Limb (tissue), 2 donors: Measurements from ENCODE around the gene PTPRK.
"Not testable (repeated sequence)": the region's sequence is repeated elsewhere in the genome, so short reads cannot be mapped to it uniquely, and the experiment has no call there.

ENCODE experiments used
- DNase-seq, 2 donors: peaks; one replicate each; pipeline ENCODE4 v3.0.0-alpha.2; 2016; ENCODE audit errors: extremely low spot score in 2 of 2

The PTPRK gene

DNA sequence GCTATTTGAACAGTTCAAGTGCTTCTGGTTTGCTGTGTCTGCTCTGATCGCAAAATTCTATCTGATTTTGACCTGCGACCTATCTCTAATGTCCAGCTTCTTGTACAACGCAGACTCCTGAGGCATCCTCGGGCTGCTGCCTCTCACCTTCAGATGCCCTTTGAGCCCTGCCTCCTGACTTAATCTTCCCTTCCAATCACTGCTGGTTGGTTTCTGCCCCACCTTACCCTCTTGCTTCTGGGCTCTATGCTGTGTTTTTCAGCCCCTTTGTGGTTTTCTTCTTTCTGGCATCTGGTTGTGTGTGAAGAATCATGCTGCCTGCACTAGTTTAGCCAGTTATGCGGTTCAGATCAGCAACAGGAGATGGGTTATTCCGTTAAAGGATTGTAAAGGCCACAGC lies 488.4 kb downstream of the PTPRK start:
- no peak for DNase-seq

DNA sequence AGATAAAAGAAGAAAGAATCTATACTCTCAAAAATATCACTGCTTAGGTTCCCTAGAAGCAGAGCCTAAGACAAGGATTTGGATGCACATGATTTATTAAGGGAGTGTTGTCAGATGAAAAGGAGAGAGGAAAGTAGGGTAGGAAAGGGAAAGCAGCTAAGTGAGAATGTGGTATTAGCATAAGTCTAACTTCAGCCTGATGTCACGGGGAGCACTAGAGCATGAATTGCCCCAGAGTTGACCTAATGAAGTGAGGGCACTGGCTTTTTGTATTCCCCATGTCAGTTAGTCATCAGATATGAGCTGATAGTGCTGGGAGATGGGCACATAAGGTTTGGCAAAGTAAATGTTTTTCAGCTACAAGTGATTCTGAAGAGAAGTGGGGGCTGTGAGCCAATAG lies 490.6 kb downstream of the PTPRK start:
- DNase-seq, result no peak

DNA sequence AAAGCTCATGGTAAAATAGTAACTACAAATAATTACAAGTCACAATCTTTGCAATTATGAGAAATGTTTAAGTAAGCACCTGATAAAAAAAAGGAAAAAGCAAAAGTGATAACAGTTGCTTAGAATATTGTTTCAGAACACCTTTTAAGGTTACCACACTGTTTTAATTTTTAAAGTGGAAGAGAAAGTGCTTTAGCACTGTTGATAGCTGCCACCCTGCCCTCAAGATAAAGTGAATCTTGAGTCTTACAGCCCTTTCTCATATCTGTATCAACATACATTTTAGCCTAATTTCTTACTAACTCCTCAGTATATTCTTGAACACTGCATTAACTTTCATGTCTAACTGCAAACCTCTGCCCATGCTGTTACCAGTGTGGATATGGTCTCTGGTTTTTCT lies 492.2 kb downstream of the PTPRK start:
- DNase-seq, result no peak

DNA sequence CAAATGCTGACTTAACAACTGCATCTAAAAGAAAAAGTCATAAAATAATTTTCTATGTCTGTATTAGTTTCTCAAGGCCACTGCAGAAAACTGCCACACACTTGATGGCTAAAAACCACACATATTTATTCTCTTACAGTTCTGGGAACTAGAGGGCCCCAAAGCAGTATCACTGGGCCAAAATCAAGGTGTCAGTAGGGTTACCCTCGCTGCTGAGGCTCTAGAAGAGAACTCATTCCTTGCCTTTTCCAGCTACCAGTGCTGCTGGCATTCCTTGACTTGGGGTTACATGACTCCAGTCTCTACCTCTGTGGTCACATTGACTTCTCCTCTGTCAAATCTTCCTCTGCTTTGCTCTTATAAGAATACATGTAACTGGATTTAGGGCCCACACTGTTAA lies 494.9 kb downstream of the PTPRK start:
- no peak for DNase-seq

DNA sequence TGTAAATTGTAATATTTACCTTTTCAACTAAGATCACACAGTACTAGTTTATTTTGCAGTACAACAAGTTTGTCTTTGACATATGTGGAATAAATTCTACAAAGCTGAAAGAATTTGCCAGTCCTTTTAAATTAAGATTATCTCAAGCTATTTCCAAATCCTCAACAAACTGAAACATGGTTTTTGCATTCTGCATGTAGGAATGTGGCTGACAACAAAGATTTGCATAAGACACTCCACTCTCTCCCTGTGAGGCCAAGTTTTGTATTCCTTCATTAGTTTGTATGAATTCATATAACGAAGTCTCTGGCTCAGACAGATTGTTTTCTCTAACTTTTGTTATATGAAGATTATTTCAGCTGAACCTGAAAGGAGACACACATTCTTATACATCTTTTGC lies 495.4 kb downstream of the PTPRK start:
- no peak for DNase-seq

DNA sequence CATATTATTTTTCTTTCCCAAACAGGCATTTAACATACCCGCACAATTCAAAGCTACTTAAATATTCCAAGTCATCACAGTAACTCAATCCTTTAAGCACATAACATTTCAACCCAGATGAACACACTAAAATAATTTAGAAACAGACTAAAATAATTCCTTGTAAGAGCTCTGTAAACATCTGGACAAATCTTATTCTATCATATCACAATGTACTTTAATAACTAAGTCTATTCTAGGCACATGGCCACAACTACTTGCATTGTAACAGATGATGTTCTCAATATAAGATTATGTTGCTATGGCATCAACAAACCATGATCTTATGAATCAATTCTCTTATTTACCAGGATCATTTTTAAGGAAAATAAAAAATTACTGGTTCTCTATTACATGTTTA lies 496.4 kb downstream of the PTPRK start:
- peak in 1 of 2 donors; percentile 28 for DNase-seq

DNA sequence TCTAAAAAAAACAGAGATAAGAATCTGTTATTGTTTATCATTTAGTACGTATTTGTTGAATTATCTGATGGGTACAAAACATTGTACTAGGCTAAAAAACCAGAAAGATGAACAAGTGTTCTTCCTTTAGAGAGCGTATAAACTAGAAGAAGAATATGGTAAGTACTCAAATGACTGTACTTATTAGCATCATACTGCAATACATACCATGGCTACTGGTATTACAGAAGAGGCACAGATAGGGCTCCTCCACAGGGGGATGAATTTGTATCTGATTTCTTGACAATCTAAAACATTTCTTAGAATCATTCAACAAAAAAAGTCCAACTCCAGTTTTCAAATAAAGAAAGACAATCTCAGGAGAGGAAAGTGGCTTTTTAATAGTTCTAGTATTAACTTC lies 501.6 kb downstream of the PTPRK start:
- DNase-seq, result no peak

DNA sequence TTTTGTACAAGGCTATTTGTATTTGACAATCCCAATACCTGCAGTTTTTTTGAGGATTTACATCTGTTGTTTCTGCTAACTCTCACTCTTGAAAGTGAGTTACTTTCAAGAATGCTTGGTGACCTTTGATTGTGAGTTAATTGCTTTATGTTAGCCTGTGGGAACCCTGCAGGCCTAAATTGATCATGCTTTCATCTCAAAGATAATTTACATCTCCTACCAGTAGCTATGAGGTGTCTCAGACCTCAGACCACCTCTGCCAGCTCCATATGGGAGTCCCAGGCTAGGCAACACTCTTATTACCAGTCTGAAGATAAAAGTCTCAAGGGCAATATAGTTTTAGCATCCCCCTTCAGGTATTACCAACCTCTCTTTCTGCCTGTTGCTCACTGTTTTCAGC lies 503.1 kb downstream of the PTPRK start:
- DNase-seq, result no peak

DNA sequence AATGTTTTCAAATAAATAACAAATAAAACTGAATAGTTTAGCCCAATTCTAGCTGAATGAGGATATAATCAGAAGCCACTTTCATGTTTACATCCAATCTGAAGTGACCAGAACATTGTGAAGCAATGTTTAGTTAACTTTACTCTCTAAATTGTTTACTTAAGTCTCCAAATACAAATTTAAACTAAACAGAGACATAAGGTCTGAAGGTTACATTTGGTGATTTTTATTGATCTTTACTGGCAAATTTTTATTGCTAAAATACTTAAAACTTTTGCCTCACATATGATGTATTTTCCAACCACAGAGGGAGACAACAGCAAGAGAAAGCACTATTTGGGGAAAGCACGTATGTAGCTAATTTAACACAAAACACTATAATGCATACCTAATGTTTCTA lies 512.7 kb downstream of the PTPRK start:
- no peak for DNase-seq

DNA sequence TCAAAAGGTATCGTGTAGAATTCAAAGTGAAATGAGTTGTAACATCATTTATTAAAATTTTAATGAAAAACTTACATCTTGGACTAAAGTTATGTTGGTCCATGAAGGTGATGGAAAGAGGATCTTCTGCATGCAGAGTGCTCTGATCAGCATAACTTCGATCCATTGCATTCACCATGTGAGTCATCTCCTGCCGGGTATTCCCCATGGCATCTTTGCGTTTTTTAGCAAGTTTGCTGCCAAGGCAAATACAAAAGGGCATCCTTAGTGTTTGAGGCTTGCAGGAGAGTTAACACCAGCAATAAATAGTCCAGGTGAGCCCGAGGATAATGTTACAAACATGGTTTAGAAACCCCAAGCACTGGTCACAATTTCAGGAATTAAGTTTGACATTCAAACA lies 515.4 kb downstream of the PTPRK start:
- no peak for DNase-seq

DNA sequence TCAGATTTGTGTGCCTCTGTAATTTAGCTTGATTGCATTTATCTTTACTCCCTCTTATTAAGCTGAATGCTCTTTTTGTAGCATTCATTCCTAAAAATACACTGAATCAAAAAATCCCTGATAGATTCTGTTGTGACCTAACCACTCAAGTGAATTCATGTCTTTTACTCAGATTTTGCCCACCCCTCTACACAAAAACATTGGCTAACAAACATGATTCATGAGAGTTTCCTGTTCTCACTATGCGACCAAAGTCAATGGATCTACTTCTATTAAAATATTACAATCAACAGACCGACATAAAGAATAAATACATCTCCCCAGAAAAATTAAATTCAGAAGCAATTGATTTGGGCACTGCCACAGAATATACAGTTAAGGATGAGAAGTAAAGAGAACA lies 520.0 kb downstream of the PTPRK start:
- DNase-seq, result no peak

DNA sequence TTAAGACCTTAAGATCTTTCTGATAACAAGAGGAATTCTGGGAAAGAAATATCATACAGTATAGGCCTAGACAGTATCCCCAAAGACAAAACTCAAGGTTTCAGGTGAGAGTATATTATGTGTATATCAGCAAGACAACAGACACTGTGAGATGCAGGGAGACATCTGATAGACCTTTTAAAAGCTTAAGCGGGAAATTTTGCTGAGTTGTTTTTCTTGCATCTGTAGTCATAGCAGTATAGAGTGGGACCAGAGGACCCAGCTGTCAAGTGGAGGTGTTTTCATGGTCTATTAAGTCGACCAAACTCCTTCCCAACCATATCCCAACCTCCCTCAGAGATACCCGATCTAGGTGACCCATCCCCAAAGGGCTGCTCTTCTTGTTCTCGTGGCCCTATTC lies 521.4 kb downstream of the PTPRK start:
- DNase-seq, result no peak

DNA sequence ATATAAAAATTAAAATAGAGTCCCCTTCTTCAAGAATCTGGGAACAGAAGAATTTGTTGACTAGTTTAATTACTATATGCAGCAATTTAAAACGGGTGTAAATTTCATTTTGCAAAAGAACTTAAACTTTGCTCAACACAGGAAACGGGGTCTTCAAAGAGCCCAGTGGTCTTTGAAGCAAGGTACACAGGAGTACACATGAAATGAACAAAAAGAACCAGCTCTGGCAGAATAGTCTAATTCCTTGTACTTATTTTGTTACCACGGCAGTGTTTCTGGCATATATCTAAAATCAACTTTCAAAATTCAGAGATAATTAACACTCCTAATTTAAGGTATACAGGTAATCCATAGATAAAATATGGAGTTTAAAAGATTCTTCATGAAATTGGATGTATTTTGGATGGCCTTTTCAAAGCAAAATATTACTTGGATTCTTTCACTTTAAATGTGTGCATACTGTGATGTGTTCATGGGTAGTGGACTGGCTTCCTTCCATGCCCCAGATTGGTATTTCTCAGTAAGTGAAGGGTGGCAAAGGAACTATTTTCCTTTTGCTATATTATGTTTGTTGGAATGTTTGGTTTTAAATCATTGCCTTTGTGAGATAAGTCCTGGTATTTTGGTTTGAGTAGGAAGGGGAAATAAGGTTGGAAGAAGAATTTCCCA lies 522.8 kb downstream of the PTPRK start:
- DNase-seq, result no peak

DNA sequence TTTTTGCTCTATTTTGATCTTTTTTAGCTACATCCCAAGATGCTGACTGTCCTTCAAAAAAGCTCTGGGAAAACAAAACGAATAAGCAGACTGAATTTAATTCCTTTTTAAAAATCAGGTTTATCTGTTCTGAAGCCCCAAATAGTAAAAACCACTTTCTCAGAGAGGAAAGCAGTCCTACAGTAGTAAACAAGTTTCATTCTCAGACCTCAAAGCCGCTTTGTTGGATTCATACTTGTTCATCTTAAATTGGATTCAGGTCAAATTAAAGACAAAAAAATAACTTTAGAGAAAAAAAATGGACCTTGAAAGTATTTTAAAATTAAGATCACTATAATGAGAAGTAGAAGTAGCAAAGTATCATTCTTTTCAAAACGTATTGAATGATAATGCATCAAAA lies 523.5 kb downstream of the PTPRK start:
- DNase-seq, result no peak

DNA sequence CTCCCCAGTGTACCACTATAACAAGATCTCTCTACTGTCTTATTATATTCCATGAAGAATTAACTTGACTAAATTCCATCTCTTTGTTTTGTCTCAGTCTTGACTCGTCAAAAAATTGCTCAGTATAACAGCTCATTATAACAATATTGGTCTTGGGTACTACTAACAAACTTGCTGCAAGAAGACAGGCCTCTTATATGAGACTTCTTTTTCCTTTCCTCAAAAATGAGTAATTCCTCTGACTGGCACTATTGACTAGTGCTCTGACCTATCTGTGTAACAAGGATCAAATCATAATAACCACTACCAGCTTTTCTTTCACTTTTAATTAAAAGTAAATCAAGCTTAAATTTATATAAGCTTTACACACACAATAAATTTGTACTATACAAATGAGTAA lies 528.3 kb downstream of the PTPRK start:
- DNase-seq, result no peak

DNA sequence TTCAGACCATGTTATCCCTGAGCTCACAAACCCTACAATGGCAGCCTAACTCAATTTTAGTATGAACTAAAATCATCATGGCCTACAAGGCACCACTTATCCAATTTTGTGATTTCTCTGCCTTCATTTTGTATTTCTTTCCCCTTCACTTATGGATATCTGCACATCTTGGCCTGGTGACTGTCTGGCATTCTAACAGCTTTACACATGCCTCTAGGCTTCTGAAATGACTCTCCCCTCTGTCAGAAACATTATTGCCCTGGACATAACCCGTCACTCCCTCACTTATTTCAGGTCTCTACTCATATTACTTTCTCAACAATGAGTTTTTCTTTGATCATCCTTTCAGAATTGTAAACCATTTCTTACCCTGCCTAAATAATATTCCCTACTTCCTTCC lies 530.3 kb downstream of the PTPRK start:
- DNase-seq, result no peak

DNA sequence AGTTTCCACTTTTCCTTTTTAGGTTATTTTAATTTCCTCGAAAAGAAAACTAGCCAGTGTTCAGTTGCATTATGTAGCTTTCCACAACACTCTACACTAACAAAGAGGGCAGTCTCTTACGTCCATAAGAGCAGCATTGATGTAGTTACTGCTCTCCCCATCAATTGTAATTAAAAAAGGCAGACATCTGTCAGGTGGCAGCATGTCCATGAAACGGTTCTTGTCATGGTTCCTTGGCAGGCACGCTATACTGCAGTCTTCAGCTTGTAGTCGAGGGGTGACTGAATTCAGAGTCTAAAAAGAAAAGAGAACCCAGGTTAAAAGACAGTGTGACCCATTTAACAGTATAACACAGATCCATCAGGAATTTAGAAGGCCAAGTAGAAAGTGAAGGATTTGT lies 539.4 kb downstream of the PTPRK start:
- no peak for DNase-seq

DNA sequence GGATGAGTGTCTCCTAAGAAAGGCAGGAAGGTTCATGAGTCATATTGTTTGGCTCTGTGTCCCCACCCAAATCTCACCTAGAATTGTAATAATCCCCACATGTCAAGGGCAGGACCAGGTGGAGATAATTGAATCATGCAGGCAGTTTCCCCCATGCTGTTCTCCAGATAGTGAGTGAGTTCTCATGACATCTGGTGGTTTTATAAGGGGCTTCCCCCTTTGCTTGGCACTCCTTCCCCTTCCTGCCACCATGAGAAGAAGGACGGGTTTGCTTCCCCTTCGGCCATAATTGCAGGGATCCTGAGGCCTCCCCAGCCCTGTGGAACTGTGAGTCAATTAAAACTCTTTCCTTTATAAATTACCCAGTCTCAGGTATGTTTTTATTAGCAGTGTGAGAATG lies 542.2 kb downstream of the PTPRK start:
- not testable (repeated sequence) for DNase-seq

DNA sequence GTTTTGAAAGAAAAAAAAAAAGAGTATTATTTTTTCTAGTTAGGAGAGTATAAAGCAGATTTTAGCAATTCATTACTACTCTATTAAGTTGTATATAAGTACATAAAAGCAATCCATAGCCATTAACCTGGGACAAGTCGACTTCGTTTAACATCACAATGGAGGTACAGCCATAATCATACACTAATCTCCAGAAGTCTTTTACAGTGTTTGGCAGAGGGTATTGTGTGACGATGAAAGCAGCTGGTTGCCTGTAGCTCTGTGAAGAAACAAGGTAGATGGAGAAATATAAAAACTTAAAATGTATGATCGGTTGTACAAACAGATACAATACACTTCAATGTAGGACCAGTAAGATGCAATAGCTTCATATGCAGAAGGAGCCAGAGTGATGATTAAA lies 543.6 kb downstream of the PTPRK start:
- no peak for DNase-seq

DNA sequence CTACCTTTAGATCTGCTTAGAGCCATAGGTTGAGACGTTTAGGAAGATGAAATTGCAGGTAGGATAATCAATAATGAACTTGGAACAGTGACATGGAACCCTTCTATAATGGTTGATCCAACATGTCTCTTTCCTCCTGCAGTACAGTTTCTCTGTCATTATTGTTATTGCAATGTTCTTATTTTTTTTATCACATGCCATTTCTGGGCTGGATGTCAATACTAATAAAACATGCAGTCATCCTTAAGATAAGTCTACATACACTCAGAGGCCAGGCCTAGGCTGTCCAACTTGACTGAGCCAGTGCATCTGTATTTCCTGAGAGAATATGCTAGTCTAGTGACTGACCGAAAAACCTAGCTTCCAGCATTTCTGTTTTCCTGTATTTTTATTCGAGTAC lies 544.3 kb downstream of the PTPRK start:
- no peak for DNase-seq

DNA sequence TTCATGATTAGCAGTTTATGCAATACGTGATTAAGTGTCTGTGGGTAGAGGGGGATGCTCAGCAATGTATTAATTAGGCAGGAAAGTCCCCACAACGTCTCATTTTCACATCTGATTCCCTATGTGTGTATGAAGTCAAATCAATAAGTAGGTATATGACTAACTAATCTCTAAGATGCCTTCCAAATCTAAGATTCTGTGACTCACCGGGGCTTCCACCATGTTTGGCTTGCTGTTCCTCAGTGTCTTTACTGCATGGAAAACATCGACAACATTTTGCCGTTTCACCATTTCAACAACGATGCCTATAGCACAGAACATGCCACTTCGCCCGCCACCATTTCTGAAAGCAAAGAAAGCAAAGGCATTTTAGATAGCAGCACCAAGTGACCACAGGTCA lies 547.6 kb downstream of the PTPRK start:
- no peak for DNase-seq

DNA sequence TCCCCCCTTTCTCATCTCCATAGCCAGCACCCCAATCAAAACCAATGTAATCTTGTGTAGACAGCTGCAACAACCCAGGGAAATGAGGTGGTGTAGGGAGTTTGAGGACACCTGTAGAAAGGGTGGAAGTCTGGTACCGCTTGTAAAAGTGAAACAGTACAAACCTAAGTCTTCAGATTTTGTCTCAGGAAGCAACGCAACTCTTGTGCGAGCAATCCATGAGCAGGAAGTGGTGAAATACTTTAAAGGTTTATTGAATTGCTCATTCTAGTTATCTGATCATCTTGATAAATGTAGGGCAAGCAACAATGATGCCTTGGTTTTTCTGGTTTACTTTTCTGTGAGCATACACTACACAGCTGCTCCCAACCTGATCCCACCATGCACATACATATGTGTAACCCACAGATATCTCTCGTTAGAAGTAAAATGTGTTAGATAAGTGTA lies 548.4 kb downstream of the PTPRK start:
- no peak for DNase-seq

DNA sequence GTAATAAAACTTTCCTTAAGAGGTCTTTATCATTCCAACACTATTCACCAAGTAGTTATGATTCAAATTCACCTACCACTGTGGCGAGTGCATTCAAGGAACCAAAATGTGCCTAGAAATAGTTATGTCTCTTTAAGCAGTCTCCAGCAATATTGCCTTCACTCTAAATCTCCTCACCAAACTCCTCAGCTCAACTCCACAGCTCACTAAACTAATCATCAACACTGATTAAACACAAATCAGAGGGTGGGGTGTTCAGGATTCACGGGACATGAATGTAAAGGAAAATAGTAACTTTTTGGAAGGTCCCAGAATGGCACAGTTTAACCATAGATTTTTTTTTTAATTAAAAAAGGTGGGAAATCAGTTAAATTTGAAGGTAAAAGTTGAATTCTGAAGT lies 549.0 kb downstream of the PTPRK start:
- no peak for DNase-seq

DNA sequence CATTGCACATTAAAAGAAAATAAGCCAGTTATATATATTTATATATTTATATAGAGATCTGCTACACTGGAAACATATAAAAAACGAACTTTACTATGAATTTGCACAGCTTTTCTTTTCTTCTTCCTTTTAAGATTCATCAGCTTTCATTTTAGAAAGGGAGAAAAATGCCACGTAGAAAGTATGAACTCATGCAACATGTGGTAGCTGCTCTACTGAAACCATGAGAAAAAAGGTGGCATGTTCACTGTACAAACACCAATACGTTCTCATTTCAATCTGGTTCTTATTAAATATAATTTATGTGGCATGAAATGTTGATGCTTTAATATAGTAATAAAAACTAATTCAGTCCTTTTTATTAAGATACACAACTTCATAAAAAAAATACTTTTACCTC lies 550.7 kb downstream of the PTPRK start:
- DNase-seq, result no peak
